Measurements from ENCODE around the gene FIGNL1. TPM values are rescaled to one million over a fixed set of nuclear protein-coding genes. Genes with fewer than 3 reads are reported as not detected.
A peak's percentile ranks its signal among the peaks of the same experiment; 100 is the strongest.

Gene FIGNL1
- 1 to 10 TPM in 3 of 4 donors, under 1 TPM in 1; 0.80 to 6.2 (median 3.6) TPM for total RNA-seq

- TF ChIP-seq POLR2A (IDR thresholded peaks at IDR 0.05) (peak; percentile 46), EP300 (IDR thresholded peaks at IDR 0.05; ENCODE audit: low read depth) (no peak), POLR2AphosphoS5 (IDR thresholded peaks at IDR 0.05) (peak; percentile 41 to 61 (median 54)), CTCF (IDR thresholded peaks at IDR 0.05) (no peak)
- Histone ChIP-seq H3K36me3 (no peaks in the 10 kb centered on the region), H3K4me1 (peaks cover 0 to 16% (median 13%) of the 10 kb centered on the region in 4 donors), H3K4me3 (peak within 1 kb of the TSS; percentile 49 to 87 (median 72)), H3K27ac (peak within 1 kb of the TSS; percentile 59 to 85 (median 76)), H3K27me3 (no peaks in the 10 kb centered on the region), H3K9me3 (no peaks in the 10 kb centered on the region)
- 0 to 1% methylated on average over 2 to 58 of the region's 63 CpGs for WGBS, 2 donors (ENCODE audit: low coverage in 1 of 2)
- DNase-seq = peak; percentile 79
- in situ Hi-C loops (cut with MboI; ENCODE audit: low pct_ligation_motif_present in 1 of 4, low pct_unique_long_range_greater_than_20kb in 1 of 4, low sequenced_read_pairs in 3 of 4) (loop anchor here (25.0 kb wide), 6 partner anchors 162 to 712 kb away; no protein-coding TSS in a partner anchor), intact Hi-C loops (cut with DNase I; ENCODE audit: low total_unique reads) (loop anchor here (2.0 kb wide), 1 partner anchor 61 kb away; no protein-coding TSS in a partner anchor)
Measured at GRCh38 chr7:50449881-50450589, at the start of gene FIGNL1. TSS of gene FIGNL1 (minus strand) at chr7:50450350. CDS start at chr7:50447287, 3,063 bp downstream.

GRCh38 chr7:50499092-50499491, 48.9 kb upstream of the FIGNL1 start:
- intact Hi-C loops (cut with DNase I; ENCODE audit: low total_unique reads) (no loop called here), in situ Hi-C loops (cut with MboI; ENCODE audit: low pct_ligation_motif_present in 1 of 4, low pct_unique_long_range_greater_than_20kb in 1 of 4, low sequenced_read_pairs in 3 of 4) (no loop called here)
- H3K4me3 ChIP-seq = no peak overlapping the region
- H3K36me3 ChIP-seq = no peaks in the 10 kb centered on the region
- no peaks in the 10 kb centered on the region for H3K9me3 ChIP-seq
- 88% methylated on average over 6 of the region's 6 CpGs; no CpG with 5 or more reads in 1 of the 2 donors for WGBS, 2 donors (ENCODE audit: low coverage in 1 of 2)
- no peak for DNase-seq
- TF ChIP-seq POLR2AphosphoS5 (IDR thresholded peaks at IDR 0.05) = no peak
- TF ChIP-seq EP300 (IDR thresholded peaks at IDR 0.05; ENCODE audit: low read depth) = no peak
- no peak for TF ChIP-seq CTCF (IDR thresholded peaks at IDR 0.05)
- no peak for TF ChIP-seq POLR2A (IDR thresholded peaks at IDR 0.05)
- peaks cover 10 to 24% (median 13%) of the 10 kb centered on the region in 4 donors for H3K4me1 ChIP-seq
- no peak overlapping the region for H3K27ac ChIP-seq
- H3K27me3 ChIP-seq = no peaks in the 10 kb centered on the region

- H3K4me1 ChIP-seq = peaks cover 3 to 18% (median 12%) of the 10 kb centered on the region in 4 donors
- intact Hi-C loops (cut with DNase I; ENCODE audit: low total_unique reads) = no loop called here
- no peaks in the 10 kb centered on the region for H3K27me3 ChIP-seq
- DNase-seq = no peak
- no peak overlapping the region for H3K4me3 ChIP-seq
- TF ChIP-seq POLR2A (IDR thresholded peaks at IDR 0.05) (no peak), POLR2AphosphoS5 (IDR thresholded peaks at IDR 0.05) (no peak), CTCF (IDR thresholded peaks at IDR 0.05) (no peak), EP300 (IDR thresholded peaks at IDR 0.05; ENCODE audit: low read depth) (no peak)
- in situ Hi-C loops (cut with MboI; ENCODE audit: low pct_ligation_motif_present in 1 of 4, low pct_unique_long_range_greater_than_20kb in 1 of 4, low sequenced_read_pairs in 3 of 4) = no loop called here
- H3K9me3 ChIP-seq = no peaks in the 10 kb centered on the region
- no peaks in the 10 kb centered on the region for H3K36me3 ChIP-seq
- WGBS, 2 donors (ENCODE audit: low coverage in 1 of 2) = 72 to 78% methylated on average over 2 to 5 of the region's 5 CpGs
- no peak overlapping the region for H3K27ac ChIP-seq
Measured at GRCh38 chr7:50497968-50498367, 47.8 kb upstream of the FIGNL1 start.

- no peak overlapping the region for H3K4me3 ChIP-seq
- peak overlapping the region; percentile 37 to 62 (median 48) for H3K27ac ChIP-seq
- no peaks in the 10 kb centered on the region for H3K27me3 ChIP-seq
- no peaks in the 10 kb centered on the region for H3K9me3 ChIP-seq
- WGBS, 2 donors (ENCODE audit: low coverage in 1 of 2) = 17 to 55% methylated on average over 3 to 8 of the region's 8 CpGs
- intact Hi-C loops (cut with DNase I; ENCODE audit: low total_unique reads) = no loop called here
- peaks cover 0 to 15% (median 8%) of the 10 kb centered on the region in 4 donors for H3K4me1 ChIP-seq
- DNase-seq = peak; percentile 48
- in situ Hi-C loops (cut with MboI; ENCODE audit: low pct_ligation_motif_present in 1 of 4, low pct_unique_long_range_greater_than_20kb in 1 of 4, low sequenced_read_pairs in 3 of 4) = no loop called here
- no peaks in the 10 kb centered on the region for H3K36me3 ChIP-seq
- no peak for TF ChIP-seq EP300 (IDR thresholded peaks at IDR 0.05; ENCODE audit: low read depth)
- TF ChIP-seq POLR2AphosphoS5 (IDR thresholded peaks at IDR 0.05) = no peak
- no peak for TF ChIP-seq CTCF (IDR thresholded peaks at IDR 0.05)
Measured at GRCh38 chr7:50497068-50497642, 47.0 kb upstream of the FIGNL1 start.

Measured in transverse colon (tissue), 4 donors.